HTERT RPE-1 (cell line): ENCODE measurements around the gene MICAL3.

ENCODE experiments used
- in situ Hi-C: fragments of 300-500 bp; cut with MboI; formaldehyde crosslinking; loops from 4 replicates; pipeline ENCODE4 v1.14.3; 2020; ENCODE audit warnings: low sequenced_read_pairs

MICAL3 gene

GRCh38 chr22:17741866-17742526 lies 282.4 kb downstream of the MICAL3 start:
- in situ Hi-C loops = no loop called here

- in situ Hi-C loops = no loop called here
Measured at GRCh38 chr22:17739196-17739975, 285.0 kb downstream of the MICAL3 start.

GRCh38 chr22:17738386-17739128 lies 285.8 kb downstream of the MICAL3 start:
- in situ Hi-C loops = no loop called here
